COLO829 (cell line): ENCODE results near the gene TAC4.
A peak's percentile ranks its signal among the peaks of the same experiment; 100 is the strongest.
"Not testable (repeated sequence)": the region's sequence is repeated elsewhere in the genome, so short reads cannot be mapped to it uniquely, and the experiment has no call there.

ENCODE experiments used
- DNase-seq: peaks from one replicate; pipeline ENCODE4 v3.0.0; 2012; ENCODE audit warnings: low spot score

The TAC4 gene

DNA sequence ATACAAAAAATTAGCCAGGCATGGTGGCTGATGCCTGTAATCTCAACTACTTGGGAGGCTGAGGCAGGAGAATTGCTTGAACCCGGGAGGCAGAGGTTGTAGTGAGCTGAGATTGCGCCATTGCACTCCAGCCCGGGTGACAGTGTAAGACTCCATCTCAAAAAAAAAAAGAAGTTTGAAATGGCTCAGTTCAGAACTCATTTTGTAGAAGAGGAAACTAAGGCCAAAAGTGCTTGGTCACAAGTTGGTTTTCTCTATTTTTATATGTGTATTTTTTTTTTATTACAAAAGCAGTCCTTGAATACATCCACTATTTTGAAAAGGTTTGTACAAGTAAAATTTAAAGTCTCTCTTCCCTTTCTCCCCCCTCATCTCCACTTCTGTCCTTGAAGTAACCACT is 5.5 kb downstream of the TAC4 start:
- no peak for DNase-seq

DNA sequence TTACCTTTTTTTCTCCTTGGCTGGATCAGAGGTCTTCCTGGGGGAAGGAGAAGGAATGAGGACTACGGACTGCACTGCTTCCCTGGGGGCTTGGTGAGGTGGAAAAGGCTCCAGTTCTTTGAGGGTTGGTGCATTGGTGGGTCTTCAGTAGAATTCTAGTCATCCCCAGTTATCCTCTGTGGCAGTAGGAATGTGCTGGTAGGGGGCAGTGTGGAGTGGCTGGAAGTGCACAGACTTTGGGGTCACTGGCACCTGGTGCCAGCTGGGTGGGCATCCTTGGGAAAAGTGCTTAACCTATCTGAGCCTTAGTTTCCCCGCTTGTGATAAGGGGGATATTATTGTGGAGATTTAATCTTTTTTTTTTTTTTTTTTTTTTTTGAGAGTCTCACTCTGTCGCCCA is 6.3 kb downstream of the TAC4 start:
- DNase-seq: no peak

DNA sequence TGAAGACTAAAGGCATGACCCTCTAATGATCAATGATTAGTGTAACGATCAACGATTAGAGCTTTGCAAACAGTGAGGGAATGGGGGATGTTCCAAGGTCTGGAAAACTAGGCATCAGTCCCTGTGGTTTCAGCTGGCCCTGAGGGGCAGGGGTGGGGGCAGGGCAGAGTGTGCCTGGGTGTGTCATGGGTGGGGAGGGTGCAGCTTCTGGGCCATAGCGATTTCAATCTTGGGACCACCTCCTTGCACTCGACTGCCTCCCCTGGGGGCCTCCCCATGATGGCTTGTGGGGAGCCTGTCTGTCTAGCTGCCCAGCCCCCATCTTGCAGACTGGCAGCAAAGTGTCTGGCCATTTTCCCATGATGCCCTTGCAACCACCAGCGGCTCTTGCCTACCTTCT is 8.4 kb downstream of the TAC4 start:
- DNase-seq: no peak

DNA sequence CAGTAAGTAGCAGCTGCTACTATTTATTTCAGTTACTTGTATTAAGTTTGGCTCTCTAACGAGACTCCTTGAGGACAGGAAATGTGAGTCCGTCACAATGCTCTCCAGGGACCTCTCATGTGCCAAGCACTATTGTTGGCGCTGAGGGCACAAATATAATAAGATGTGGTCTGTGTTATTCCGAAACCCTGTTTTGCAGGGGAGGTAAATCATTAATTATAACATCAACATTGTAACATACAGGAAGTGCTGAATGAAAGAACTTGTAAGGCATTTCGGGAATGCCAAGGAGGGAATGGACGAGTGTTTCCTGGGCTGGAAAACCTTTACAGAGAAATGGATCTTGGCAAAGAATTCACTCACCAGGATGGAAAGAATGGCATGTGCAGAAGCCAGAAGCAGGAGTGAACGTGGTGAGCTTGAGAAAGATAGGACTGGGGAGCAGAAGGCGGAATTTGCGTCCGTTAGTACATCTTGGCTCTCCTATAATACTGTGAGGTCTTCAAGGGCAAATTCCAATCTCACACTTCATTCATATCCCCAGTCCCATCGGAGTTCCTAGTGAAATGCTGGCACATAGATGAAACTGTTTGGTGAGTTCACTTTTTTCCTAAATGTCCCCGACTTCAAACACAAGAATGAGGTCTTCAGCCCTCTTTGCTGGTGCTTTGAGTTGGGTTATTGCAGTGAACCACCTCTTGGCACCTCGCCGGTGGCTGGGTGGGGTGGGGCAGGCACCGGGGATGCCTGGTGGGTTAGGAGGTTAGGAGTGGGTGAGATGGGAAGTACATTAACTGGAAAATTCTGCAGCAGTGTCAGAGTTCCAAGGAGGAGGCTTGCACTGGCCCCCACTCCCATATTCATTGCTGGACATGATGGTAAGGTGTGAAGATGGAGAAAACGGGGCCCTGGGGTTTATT is 11.5 kb downstream of the TAC4 start:
- no peak for DNase-seq

DNA sequence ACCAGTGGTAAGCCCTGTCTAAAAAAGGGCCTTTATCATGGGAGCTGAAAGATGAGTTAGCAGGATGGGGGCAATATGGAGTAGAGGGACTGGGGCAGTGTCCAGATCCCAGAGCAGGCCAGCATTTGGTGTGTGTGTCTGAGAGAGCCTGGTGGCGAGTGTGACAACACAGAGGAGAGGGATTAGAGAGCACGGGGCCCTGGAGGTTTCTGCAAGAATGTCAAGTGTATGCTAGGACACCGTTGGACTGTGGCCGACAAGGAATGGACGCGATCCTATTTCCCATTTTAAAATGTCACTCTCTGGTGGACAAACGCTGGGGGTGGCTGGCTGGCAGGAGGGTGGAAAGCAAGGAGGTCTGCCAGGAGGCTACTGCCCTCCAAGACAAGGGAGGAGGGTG is 12.4 kb downstream of the TAC4 start:
- DNase-seq: no peak

DNA sequence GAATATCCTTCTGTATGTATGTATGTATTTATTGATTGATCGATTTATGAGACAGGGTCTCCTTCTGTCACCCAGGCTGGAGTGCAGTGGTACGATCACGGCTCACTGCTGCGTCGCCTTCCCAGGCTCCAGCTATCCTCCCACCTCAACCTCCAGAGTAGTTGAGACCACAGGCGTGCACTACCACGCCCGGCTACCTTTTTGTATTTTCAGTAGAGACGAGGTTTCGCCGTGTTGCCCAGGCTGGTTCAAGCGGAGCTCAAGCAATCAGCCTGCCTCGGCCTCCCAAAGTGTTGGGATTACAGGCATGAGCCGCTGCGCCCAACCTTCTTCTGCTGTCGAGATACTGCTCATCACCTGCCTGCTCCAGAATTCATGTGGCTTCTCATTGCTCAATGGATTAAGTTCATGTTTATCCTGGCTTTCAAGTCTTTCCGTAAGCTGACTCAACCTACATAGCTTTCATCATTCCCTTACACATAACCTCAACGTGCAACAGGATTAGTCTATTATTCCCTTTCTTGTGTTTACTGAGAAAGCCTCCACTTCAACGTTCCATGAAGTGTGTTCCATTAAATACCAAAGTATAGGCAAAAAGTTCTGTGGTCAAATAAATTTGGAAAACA is 13.6 kb downstream of the TAC4 start:
- no peak for DNase-seq

DNA sequence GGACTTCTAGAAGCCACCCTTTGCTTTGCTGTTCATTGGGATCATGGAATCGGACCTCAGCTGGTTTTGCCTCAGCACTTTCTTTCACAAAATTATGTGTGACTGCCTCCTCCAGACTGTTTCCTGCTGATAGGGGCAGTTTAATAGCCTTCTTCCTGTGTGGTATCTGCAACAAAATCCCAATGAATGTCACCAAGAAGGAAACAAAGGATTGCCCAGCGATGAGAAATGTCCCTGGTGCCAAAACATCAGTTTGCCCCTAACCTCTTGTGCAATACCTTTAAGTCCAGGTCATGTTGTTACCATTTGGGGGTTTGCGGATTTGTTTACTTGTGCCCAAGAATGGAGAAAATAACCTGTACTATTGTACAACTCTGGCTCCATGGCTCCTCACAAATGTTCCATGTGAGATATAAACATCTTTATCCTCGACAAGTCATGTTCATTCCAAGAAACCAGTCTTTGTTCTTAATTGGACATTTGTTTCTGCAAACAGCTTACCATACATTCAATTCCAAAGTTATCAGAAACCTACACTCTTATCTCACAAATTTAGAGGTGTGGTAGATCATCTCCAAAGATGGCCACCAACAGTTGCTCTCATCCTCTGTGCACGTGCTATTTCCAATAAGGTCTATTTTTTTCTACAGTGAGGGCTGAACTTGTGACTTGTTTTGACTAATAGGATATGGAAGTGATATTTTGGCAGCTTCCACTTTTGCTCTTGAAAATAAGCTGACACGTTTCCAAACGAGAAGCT is 14.8 kb downstream of the TAC4 start:
- DNase-seq: no peak

DNA sequence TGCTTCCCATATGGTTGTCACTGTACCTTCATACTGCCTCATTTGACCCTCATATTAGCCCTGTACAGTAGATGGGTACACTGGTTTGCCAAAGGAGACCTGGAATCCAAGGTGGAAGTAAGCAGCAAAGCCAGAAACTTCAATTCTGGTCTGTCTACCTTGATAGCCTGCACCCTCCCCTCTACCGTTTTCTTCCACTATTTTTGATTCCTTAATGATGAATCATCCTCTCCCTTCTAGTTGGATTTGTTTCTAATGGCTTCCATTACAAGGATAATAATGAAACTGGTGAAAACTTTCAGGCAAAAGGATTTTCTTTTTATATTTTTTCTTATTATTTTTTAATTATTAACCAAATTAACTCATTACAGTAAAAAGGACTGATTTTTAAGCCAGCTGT is 17.3 kb downstream of the TAC4 start:
- DNase-seq: no peak

DNA sequence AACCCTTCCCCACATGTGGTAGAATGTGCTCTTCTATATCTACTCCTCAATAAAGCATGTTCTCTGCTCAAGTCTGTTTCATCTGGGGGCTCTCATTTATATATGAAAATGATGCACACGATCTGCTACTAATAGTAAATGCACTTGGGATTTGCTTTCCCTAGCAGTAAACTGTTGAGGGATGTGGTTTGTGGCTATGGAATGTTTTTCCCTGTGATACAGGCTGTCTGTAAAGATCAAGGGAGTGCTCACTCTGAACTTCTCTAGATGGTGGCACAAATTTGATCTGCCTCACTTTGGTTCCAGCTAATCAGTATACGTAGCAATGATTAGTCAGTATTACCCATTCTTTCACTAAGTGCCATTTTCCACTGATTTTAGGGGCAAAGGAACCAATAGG is 18.8 kb downstream of the TAC4 start:
- no peak for DNase-seq

DNA sequence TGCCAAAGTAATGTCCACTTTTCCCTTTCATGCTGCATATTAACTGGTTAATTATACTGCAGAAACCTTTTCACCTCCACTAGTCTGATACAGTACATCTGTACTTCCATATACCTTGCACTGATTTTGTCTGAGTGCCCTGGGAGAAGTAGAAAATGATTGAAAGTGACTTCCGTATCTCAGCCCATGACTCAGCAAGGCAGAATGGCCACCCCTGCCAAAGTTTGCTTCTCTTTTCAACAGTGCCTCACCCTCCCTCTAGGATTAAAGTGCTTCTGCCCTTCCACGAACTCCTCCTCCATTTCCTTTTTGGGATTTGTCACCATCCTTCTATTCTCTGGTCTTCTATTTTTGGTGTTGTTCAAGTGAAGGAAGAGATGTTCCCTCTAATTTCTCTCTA is 19.5 kb downstream of the TAC4 start:
- not testable (repeated sequence) for DNase-seq

DNA sequence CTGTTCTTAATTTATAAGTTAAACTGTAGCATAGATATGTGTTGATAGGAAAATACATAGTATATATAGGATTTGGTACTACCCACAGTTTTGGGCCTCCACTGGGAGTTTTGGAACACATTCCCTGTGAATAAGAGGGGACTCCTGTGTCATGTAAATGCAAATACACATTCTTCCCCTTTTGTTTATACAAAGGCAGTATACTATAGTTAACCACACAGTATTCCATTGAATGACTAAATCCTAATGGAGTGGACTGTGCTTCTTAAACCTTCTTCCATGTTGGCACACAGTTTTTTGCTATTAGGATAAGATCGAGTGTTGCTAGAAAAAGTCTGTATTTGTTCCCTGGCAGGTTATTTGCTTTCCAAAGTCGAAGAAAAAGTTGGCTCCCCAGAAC is 22.2 kb downstream of the TAC4 start:
- no peak for DNase-seq

DNA sequence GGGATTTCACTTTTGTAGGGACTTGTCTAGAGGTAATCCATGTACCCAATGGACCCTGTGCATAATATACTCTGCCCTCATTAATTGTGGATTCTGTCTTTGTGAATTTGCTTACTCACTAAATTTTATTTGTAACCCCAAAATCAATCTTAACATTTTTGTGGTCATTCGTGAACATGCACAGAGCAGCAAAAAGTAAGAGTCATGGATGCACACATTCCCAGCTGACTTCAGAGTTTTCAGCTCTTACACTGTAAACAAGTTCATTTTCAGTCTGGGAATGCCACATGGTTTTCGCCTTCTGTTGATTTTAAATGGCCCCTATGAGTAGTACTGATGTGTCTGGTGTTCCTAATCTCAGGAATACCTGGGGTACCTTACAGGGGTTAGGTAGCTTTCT is 24.3 kb downstream of the TAC4 start:
- no peak for DNase-seq

DNA sequence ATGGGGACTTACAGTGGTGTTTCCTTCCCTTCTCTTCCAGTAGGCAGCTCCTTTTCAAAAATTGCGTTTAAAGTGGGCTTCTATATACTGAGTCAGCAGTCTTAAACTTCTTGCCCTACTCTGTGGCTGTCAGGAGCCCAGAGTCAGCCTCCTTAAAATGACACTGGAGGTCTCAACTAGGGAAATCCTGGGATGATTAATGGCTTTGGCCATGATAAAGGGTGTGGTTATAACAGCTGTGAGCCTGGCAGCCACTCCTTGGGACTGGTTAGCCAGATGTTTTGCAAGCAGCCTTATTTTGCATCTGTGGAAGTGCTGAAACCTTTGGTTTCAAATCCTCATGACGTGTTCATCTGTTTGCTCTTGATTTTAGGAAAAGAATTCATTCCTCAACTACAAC is 25.0 kb downstream of the TAC4 start:
- DNase-seq: no peak

DNA sequence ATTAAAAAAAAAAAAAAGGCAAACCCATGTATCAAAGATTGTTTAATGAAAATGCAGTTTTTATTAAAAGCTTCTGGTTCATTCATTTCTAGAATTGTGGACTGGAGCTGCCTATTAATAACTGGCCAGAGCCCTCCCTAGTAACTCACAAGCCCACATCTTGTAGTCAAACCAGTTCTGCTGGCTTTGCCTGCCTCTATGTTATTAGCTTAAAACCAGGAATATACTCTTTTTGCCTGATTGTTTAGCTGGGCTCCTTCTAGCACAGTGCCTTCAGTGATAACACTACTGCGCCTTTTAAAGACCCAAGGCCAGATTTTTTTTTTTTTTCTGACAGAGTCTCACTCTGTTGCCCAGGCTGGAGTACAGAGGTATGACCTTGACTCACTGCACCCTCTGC is 26.0 kb downstream of the TAC4 start:
- no peak for DNase-seq

DNA sequence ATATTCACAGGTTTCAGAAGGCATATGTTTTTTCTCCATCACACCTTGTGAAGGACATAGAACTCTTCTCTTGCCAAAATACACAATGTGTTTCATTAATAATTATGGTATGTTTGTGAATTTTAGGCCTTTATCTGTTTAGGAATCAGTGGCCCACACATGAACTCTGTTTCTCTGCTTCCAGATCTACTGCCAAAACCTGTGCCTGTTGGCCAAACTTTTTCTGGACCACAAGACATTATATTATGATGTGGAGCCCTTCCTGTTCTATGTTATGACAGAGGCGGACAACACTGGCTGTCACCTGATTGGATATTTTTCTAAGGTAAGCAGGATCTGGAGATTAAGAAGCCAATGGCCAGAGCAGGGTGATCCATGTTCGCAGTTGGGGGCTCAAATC is 26.4 kb downstream of the TAC4 start:
- DNase-seq: no peak

DNA sequence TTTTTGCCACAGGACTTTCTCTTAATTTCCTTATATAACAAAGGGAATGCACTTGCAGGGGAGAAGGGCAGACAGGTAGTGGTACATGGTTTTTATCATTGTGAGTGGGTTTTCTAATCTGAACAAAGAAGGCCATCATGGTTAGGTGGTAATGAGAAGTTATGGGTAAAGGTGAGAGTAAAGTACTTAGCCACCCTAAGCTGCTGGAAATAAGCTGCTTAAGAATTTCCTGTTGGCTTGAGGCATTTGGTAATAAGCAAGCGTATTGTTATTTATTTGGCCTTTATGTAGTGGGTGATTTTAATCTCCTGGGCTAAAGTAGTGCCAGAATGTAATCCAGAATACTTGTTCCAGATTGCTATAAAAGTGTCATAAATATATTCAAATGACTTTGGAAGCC is 27.1 kb downstream of the TAC4 start:
- no peak for DNase-seq

DNA sequence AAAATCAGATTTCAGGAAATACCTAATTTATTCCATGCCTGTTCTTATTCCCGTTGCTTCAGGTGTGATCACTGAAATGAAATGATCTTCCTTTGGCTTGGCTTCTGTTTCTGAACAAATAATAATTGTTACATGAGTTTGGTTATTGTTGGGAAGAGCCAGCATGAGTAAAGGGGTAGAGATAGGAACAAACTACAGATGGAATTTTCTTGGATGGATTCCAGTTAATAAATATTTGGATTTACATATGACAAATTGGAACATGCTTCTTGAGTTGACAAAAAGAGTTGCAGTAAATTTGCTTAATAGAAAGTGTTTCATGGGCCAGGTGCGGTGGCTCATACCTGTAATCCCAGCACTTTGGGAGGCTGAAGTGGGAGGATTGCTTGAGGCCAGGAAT is 28.2 kb downstream of the TAC4 start:
- no peak for DNase-seq

DNA sequence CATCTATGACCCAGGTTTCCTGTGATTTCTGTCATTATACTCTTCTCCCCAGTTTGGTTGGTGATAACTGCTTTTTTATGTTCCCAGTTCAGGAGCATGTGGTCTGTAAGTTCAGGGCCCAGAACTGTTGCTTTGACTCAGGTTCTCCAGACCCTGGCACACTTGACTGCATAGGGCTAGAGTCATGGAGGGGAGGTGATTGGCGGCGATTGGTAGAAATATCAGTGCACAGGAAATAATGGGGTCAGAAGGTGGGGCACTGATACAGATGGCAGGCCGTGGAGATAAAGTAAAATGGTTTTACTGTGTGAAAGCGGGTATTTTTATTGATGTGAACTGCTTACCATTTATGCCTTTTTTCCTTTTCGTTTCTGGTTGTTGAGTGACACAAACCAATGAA is 28.7 kb downstream of the TAC4 start:
- DNase-seq: no peak

DNA sequence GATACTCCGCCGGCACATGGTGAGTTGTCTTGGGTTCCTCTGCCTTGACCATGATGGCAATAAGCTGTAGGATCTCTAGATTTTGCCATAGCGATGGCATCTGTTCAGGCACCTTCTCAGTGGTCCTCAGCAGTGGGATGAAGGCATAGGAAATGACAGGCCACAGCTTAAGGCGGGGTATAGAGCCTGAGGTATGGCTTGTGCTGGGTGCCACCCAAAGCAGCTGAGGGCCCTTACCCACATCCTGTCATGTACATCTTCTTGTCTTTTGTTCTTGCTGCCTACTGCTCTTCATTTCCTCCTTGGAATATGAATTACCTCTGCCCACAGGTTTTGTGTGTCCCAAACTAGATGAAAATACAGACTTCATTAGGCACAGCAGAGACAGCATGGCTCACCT is 29.9 kb downstream of the TAC4 start:
- DNase-seq: no peak

DNA sequence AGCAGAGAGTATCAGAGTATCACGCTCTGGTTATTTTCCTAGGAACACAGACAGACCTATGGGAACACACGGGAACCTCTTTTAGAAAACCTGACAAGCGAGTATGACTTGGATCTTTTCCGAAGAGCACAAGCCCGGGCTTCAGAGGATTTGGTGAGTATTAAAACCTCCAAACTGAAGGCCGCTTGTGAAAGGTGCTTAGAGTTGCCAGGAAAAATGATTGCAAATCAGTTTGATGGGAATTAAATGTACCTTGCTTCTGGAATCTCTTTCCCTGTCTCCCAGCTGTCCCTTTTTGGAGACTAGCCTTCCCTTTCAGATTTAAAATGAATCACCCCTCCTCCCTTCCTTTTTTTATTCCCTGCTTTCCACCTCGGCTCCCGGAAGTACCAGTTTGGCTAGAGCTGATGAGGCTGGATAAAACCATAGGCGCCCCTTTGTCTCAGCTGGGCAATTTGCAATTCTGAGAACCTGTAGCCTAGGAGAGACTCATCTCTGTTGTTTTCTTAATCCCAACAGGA is 32.0 kb downstream of the TAC4 start:
- peak; percentile 31 for DNase-seq

DNA sequence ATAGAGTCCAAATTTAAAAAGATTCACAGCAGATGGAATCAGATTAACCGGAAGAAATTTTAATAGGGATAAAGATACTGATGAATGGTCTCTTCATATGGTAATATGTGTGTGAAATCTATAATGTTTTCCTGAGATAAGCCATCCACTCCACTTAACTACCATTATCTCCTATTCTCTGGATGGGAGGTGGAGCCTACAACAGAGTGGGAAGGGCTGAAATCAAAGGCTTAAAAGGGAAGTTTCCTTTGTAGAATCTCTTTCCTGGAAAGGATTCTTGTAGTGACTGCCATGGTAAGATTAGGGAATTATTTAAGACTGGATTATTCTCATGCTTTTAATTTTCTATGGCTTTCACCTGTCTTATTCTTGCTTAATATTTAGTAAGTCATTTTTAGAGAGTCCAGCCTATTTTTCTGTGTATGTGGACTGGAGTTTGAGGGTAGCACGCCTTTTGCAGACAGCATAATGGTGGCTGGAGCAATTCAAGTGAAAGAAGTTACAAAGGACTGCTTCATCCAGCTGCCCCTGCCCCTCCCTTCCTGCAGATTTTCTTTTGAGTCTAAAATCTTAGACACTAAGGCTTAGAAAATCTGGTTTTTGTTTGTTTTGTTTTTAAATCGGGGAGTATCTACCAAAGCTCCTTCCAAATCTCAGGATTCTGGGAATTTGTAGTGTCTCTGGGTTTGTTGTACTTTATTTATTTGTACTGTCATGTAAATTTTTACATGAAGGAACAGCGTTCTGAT is 32.9 kb downstream of the TAC4 start:
- peak; percentile 15 for DNase-seq

DNA sequence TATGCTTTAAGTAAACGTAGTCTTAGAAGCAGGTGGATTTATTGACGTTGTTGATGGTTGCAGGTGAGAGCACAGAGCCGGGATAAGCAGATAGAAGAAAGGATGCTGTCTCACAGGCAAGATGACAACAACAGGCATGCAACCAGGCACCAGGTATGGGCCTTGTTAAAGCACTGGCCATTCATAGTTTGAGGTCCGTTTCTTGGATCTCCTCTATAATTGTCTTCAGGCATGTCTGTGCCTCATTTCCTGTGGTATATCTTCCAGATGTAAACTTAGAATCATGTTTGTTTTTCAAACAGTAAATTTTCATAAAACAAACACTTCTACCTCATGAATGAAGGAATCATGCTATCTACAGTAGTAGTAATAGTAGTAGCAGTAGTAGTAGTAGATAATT is 38.8 kb downstream of the TAC4 start:
- DNase-seq: no peak
